NCI-H748 treated with DMSO at 0.1 percent for 48 hours (cell line): Measurements from ENCODE around the gene SLC26A3.
"Not testable (repeated sequence)": the region's sequence is repeated elsewhere in the genome, so short reads cannot be mapped to it uniquely, and the experiment has no call there.

Experiments used
- DNase-seq: peaks from one replicate; lab custom pipeline; 2025; lab: John Stamatoyannopoulos, UW

SLC26A3 gene

GRCh38 chr7:107803009-107803610 is at the start of gene SLC26A3:
Gene SLC26A3 (minus strand): TSS chr7:107803223. CDS start chr7:107794509, 8,714 bp downstream.
- no peak for DNase-seq

- no peak for DNase-seq
These were observed 47.6 kb upstream of the SLC26A3 start for GRCh38 chr7:107850643-107851042.

GRCh38 chr7:107850216-107850615 is 47.2 kb upstream of the SLC26A3 start:
- DNase-seq, result no peak

GRCh38 chr7:107848211-107848610 is 45.2 kb upstream of the SLC26A3 start:
- DNase-seq, result not testable (repeated sequence)

- DNase-seq, result not testable (repeated sequence)
These were observed 44.8 kb upstream of the SLC26A3 start for GRCh38 chr7:107847836-107848175.

- DNase-seq, result no peak
These were observed 44.3 kb upstream of the SLC26A3 start for GRCh38 chr7:107847168-107847835.

GRCh38 chr7:107846324-107846723 is 43.3 kb upstream of the SLC26A3 start:
- no peak for DNase-seq

- no peak for DNase-seq
These were observed 40.2 kb upstream of the SLC26A3 start for GRCh38 chr7:107843184-107843583.

- DNase-seq, result no peak
These were observed 39.2 kb upstream of the SLC26A3 start for GRCh38 chr7:107842213-107842612.

- DNase-seq, result no peak
These were observed 36.0 kb upstream of the SLC26A3 start for GRCh38 chr7:107838816-107839565.

GRCh38 chr7:107838024-107838601 is 35.1 kb upstream of the SLC26A3 start:
- no peak for DNase-seq

- no peak for DNase-seq
These were observed 34.1 kb upstream of the SLC26A3 start for GRCh38 chr7:107837145-107837512.

- DNase-seq, result no peak
These were observed 33.5 kb upstream of the SLC26A3 start for GRCh38 chr7:107836237-107837144.

- no peak for DNase-seq
These were observed 31.4 kb upstream of the SLC26A3 start for GRCh38 chr7:107834401-107834800.

GRCh38 chr7:107833684-107834106 is 30.7 kb upstream of the SLC26A3 start:
- DNase-seq, result no peak

- DNase-seq, result no peak
These were observed 27.4 kb upstream of the SLC26A3 start for GRCh38 chr7:107830420-107830819.

GRCh38 chr7:107828540-107828939 is 25.5 kb upstream of the SLC26A3 start:
- no peak for DNase-seq

GRCh38 chr7:107827501-107827900 is 24.5 kb upstream of the SLC26A3 start:
- no peak for DNase-seq

GRCh38 chr7:107826451-107826850 is 23.4 kb upstream of the SLC26A3 start:
- DNase-seq, result no peak

GRCh38 chr7:107824858-107825257 is 21.8 kb upstream of the SLC26A3 start:
- DNase-seq, result no peak

GRCh38 chr7:107818622-107819021 is 15.6 kb upstream of the SLC26A3 start:
- DNase-seq, result no peak
